ENCODE measurements around the gene MISP. TPM values are rescaled to one million over a fixed set of nuclear protein-coding genes. Genes with fewer than 3 reads are reported as not detected.
A peak's percentile ranks its signal among the peaks of the same experiment; 100 is the strongest.

The MISP gene
- total RNA-seq, 8 experiments from 2014 or later: 0.13 to 0.61 (median 0.28) TPM

DNA sequence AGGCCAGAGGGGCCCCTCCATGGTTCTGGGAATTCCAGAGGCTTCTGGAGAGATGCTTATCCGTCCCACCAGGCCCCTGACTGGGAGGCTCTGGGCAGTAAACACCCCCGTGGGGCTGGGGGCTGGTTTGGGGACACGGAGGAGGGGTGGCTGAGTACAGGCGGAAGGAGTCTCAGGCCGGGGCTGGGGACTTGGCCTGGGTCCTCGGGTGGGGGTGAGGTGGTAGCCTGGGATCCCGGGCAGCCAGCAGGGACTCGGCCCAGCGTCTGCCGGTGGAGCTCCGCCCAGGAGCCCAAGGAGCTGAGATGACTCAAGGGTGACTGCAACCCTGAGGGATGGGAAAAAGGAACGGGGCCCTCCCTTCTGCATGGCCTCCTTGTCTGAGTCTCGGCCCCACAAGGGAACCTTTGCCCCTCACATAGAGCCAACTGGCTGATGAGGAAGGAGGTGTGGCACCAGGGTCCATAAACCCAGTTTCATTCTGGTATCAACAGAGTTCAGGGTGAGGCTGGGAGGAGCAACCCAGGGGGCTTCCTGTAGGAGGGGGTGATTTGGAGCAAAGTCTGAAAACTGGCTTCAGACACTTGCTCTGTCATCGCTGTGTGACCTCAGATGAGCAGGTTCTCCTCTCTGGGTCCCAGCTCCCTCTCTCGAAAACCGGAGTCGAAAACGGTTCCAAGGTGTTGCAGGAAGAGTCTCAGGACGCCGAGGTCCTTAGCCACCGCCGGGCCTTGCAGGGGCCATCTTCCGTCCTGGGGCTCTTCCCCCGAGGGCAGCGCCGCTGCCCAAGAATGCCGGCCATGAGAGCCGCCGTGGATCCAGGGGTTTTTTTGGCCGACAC, 809 bp downstream of the MISP start:
- in situ Hi-C loops (cut with MboI; ENCODE audit: low pct_unique_long_range_greater_than_20kb in 2 of 9, low sequenced_read_pairs in 9 of 9, unreplicated experiment in 9 of 9): loop anchor here in 2 of 9 experiments (25.0 kb wide), 2 partner anchors 89 to 161 kb away; partner anchors contain the start of genes KISS1R (in 1 of the 2), R3HDM4 (in 1 of the 2) and RNF126 (in 1 of the 2)
- Histone ChIP-seq H3K4me3 (no peak overlapping the region), H3K4me1 (replicated peaks in 1 of 2) (peaks cover 7 to 19% of the 10 kb centered on the region in 2 donors), H3K27ac (no peak overlapping the region)
- WGBS, 10 experiments: 60 to 100% (median 92%) methylated on average over 1 to 17 of the region's 30 CpGs; no CpG with 5 or more reads in 4 of the 10 experiments
- ATAC-seq (replicated peaks in 6 of 8): peak in 6 of 8 experiments; percentile 12 to 52 (median 40)

DNA sequence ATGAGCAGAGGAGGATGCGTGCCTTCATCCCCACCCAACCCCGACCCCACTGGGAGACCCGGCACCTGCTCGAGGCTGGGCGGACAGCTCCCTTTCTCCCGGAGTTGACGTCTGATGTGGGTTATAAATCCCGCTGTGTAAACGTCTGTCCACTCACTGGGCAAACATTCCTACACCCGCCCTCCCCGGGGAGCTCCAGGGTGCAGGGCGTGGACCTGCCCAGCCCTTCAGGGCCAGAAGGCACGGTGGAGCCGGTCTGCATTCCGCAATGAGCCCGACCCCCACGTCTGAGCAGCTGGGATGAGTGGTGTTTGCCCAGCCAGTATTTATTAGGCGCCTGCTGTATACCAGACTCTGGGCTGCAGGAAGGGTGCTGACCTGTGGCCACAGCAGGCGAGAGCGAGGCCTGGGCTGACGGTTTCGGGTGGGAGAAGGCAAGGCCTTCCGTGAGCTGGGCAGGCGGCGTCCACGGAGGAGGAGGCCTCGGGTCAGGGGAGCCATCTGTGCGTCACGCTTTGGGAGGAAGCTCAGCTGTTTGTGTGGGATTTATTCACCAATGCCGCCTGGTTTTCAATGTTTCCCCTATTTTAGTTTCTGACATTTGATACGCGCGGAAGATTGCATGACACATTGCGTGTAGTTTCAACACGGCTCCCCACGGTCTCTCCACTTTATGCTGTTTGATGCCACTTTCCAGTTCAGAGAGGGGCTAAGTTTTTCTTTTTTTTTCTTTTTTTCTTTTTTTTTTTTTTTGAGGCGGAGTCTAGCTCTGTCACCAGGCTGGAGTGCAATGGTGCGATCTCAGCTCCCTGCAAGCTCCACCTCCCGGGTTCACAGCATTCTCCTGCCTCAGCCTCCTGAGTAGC, 2.0 kb downstream of the MISP start:
- 7 to 61% (median 39%) methylated on average over 1 to 16 of the region's 39 CpGs; no CpG with 5 or more reads in 2 of the 10 experiments for WGBS, 10 experiments
- Histone ChIP-seq H3K4me3 (no peak overlapping the region), H3K4me1 (replicated peaks in 1 of 2) (peaks cover 7 to 19% of the 10 kb centered on the region in 2 donors), H3K27ac (peak overlapping the region; percentile 42 to 49)
- ATAC-seq (replicated peaks in 6 of 8): peak; percentile 62 to 86 (median 68)
- in situ Hi-C loops (cut with MboI; ENCODE audit: low pct_unique_long_range_greater_than_20kb in 2 of 9, low sequenced_read_pairs in 9 of 9, unreplicated experiment in 9 of 9): loop anchor here in 2 of 9 experiments (25.0 kb wide), 2 partner anchors 91 to 159 kb away; partner anchors contain the start of genes KISS1R (in 1 of the 2), R3HDM4 (in 1 of the 2) and RNF126 (in 1 of the 2)

DNA sequence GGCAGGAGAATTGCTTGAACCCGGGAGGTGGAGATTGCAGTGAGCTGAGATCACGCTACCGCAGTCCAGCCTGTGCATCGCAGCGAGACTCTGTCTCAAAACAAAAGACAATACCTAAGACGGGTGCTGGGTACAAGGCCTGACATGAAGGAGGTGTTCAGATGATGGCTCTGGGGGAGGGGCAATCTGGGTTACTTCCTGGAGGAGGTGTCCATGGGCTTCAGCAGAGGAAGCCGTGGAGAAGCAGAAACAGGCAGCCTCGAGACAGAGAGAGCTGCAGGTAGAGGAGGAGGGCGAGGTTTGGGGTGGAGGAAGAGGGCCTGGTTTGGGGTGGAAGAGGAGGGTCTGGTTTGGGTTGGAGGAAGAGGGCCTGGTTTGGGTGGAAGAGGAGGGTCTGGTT, 3.6 kb downstream of the MISP start:
- in situ Hi-C loops (cut with MboI; ENCODE audit: low pct_unique_long_range_greater_than_20kb in 2 of 9, low sequenced_read_pairs in 9 of 9, unreplicated experiment in 9 of 9): loop anchor here in 2 of 9 experiments (25.0 kb wide), 2 partner anchors 92 to 158 kb away; partner anchors contain the start of genes KISS1R (in 1 of the 2), R3HDM4 (in 1 of the 2) and RNF126 (in 1 of the 2)
- peaks cover 7 to 19% of the 10 kb centered on the region in 2 donors for H3K4me1 ChIP-seq (replicated peaks in 1 of 2)
- H3K27ac ChIP-seq: no peak overlapping the region
- ATAC-seq (replicated peaks in 6 of 8): no peak
- H3K4me3 ChIP-seq: no peak overlapping the region
- WGBS, 10 experiments: 40 to 100% (median 86%) methylated on average over 1 to 2 of the region's 9 CpGs; no CpG with 5 or more reads in 5 of the 10 experiments

DNA sequence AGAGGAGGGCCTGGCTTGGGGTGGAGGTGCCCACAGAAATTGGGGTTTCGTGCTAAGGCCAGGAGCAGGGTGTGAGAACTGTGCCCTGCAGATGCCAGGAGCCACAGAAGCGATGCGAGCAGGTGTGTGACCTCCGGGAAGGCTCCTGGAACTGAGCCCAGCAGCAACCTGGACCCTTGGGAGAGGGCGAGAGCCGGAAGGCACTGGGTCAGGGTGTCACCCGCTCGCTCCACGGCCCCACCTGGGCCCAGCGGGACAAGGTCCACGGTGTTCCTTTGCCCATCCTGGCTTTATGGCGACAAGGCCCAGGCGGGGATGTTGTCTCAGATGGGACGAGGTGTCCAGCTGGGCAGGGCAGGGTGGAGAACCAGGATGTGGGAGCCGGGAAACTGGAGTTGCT, 4.2 kb downstream of the MISP start:
- ATAC-seq (replicated peaks in 6 of 8): no peak
- in situ Hi-C loops (cut with MboI; ENCODE audit: low pct_unique_long_range_greater_than_20kb in 2 of 9, low sequenced_read_pairs in 9 of 9, unreplicated experiment in 9 of 9): loop anchor here in 2 of 9 experiments (25.0 kb wide), 2 partner anchors 93 to 157 kb away; partner anchors contain the start of genes KISS1R (in 1 of the 2), R3HDM4 (in 1 of the 2) and RNF126 (in 1 of the 2)
- peaks cover 7 to 19% of the 10 kb centered on the region in 2 donors for H3K4me1 ChIP-seq (replicated peaks in 1 of 2)
- H3K4me3 ChIP-seq: no peak overlapping the region
- WGBS, 10 experiments: 73 to 100% (median 93%) methylated on average over 3 to 4 of the region's 15 CpGs; no CpG with 5 or more reads in 5 of the 10 experiments
- no peak overlapping the region for H3K27ac ChIP-seq

DNA sequence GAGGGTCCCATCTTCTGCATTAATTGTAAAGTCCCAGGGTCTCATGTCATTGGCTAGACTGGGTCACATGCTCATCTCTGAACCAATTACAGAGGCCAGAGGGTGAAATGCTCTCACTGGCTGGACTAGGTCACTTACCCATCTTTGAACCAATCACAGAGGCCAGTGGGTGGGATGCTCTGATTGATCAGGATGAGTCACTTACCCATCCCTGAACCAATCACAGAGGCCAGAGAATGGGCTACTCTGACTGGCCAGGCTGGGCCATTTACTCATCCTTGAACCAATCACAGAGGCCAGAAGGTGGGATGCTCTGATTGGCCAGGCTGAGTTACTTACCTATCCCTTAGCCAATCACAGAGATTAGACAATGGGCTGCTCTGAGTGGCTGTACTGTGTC, 5.3 kb downstream of the MISP start:
- in situ Hi-C loops (cut with MboI; ENCODE audit: low pct_unique_long_range_greater_than_20kb in 2 of 9, low sequenced_read_pairs in 9 of 9, unreplicated experiment in 9 of 9): loop anchor here in 2 of 9 experiments (25.0 kb wide), 2 partner anchors 94 to 156 kb away; partner anchors contain the start of genes KISS1R (in 1 of the 2), R3HDM4 (in 1 of the 2) and RNF126 (in 1 of the 2)
- Histone ChIP-seq H3K4me3 (no peak overlapping the region), H3K4me1 (replicated peaks in 1 of 2) (peaks cover 7 to 14% of the 10 kb centered on the region in 2 donors), H3K27ac (no peak overlapping the region)
- ATAC-seq (replicated peaks in 6 of 8): peak in 6 of 8 experiments; percentile 4 to 42 (median 22)

DNA sequence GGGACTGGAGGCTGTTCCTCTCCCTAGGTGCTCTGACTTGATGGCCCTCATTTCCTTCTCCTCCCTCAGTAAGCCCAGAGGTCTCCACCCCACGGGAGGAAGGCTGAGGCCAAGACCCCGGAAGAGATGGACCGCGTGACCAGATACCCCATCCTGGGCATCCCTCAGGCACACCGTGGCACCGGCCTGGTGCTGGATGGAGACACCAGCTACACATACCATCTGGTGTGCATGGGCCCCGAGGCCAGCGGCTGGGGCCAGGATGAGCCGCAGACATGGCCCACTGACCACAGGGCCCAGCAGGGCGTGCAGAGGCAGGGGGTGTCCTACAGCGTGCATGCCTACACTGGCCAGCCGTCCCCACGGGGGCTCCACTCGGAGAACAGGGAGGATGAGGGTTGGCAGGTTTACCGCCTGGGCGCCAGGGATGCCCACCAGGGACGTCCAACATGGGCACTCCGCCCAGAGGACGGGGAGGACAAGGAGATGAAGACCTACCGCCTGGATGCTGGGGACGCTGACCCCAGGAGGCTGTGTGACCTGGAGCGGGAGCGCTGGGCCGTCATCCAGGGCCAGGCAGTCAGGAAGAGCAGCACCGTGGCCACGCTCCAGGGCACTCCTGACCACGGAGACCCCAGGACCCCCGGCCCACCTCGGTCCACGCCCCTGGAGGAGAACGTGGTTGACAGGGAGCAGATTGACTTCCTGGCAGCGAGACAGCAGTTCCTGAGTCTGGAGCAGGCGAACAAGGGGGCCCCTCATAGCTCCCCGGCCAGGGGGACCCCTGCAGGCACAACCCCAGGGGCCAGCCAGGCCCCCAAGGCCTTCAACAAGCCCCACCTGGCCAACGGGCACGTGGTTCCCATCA, 6.1 kb downstream of the MISP start:
- H3K27ac ChIP-seq: no peak overlapping the region
- in situ Hi-C loops (cut with MboI; ENCODE audit: low pct_unique_long_range_greater_than_20kb in 2 of 9, low sequenced_read_pairs in 9 of 9, unreplicated experiment in 9 of 9): loop anchor here in 2 of 9 experiments (25.0 kb wide), 2 partner anchors 95 to 155 kb away; partner anchors contain the start of genes KISS1R (in 1 of the 2), R3HDM4 (in 1 of the 2) and RNF126 (in 1 of the 2)
- H3K4me3 ChIP-seq: no peak overlapping the region
- peak in 1 of 8 experiments; percentile 1 for ATAC-seq (replicated peaks in 6 of 8)
- 86 to 100% (median 100%) methylated on average over 1 to 8 of the region's 36 CpGs; no CpG with 5 or more reads in 5 of the 10 experiments for WGBS, 10 experiments
- peaks cover 7 to 12% of the 10 kb centered on the region in 2 donors for H3K4me1 ChIP-seq (replicated peaks in 1 of 2)

DNA sequence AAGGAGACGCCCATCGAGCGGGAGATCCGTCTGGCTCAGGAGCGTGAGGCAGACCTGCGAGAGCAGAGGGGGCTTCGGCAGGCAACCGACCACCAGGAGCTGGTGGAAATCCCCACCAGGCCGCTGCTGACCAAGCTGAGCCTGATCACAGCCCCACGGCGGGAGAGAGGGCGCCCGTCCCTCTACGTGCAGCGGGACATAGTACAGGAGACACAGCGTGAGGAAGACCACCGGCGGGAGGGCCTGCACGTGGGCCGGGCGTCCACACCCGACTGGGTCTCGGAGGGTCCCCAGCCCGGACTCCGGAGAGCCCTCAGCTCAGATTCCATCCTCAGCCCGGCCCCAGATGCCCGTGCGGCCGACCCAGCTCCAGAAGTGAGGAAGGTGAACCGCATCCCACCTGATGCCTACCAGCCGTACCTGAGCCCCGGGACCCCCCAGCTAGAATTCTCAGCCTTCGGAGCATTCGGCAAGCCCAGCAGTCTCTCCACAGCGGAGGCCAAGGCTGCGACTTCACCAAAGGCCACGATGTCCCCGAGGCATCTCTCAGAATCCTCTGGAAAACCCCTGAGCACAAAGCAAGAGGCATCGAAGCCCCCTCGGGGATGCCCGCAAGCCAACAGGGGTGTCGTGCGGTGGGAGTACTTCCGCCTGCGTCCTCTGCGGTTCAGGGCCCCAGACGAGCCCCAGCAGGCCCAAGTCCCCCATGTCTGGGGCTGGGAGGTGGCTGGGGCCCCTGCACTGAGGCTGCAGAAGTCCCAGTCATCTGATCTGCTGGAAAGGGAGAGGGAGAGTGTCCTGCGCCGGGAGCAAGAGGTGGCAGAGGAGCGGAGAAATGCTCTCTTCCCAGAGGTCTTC, 7.1 kb downstream of the MISP start:
- WGBS, 10 experiments: 64 to 97% (median 92%) methylated on average over 3 to 13 of the region's 50 CpGs; no CpG with 5 or more reads in 5 of the 10 experiments
- in situ Hi-C loops (cut with MboI; ENCODE audit: low pct_unique_long_range_greater_than_20kb in 2 of 9, low sequenced_read_pairs in 9 of 9, unreplicated experiment in 9 of 9): loop anchor here in 2 of 9 experiments (25.0 kb wide), 2 partner anchors 96 to 154 kb away; partner anchors contain the start of genes KISS1R (in 1 of the 2), R3HDM4 (in 1 of the 2) and RNF126 (in 1 of the 2)
- ATAC-seq (replicated peaks in 6 of 8): no peak

DNA sequence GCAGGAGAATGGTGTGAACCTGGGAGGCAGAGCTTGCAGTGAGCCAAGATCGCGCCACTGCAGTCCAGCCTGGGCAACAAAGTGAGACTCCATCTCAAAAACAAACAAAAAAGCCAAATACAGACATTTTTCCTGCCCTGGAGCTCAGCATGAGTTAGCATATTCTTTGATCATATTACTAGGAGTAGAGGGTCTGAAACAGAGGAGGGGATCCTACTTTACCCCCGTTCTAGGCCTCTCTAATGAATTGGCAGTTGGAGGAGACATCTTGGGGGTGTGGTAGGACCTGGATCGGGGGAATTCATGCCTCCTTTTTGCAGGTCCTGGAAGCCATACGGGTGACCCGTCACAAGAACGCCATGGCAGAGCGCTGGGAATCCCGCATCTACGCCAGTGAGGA, 12.3 kb downstream of the MISP start:
- in situ Hi-C loops (cut with MboI; ENCODE audit: low pct_unique_long_range_greater_than_20kb in 2 of 9, low sequenced_read_pairs in 9 of 9, unreplicated experiment in 9 of 9): loop anchor here in 2 of 9 experiments (25.0 kb wide), 2 partner anchors 101 to 149 kb away; partner anchors contain the start of genes KISS1R (in 1 of the 2), R3HDM4 (in 1 of the 2) and RNF126 (in 1 of the 2)
- no peak overlapping the region for H3K4me3 ChIP-seq
- no peak for ATAC-seq (replicated peaks in 6 of 8)
- 50 to 100% (median 89%) methylated on average over 1 to 7 of the region's 10 CpGs; no CpG with 5 or more reads in 2 of the 10 experiments for WGBS, 10 experiments
- no peaks in the 10 kb centered on the region for H3K4me1 ChIP-seq (replicated peaks in 1 of 2)
- no peak overlapping the region for H3K27ac ChIP-seq

More for the DNA sequence above, 7.1 kb downstream of the MISP start:
- H3K4me3 ChIP-seq: no peak overlapping the region
- no peak overlapping the region for H3K27ac ChIP-seq
- H3K4me1 ChIP-seq (replicated peaks in 1 of 2): peaks cover 7 to 8% of the 10 kb centered on the region in 2 donors

DNA sequence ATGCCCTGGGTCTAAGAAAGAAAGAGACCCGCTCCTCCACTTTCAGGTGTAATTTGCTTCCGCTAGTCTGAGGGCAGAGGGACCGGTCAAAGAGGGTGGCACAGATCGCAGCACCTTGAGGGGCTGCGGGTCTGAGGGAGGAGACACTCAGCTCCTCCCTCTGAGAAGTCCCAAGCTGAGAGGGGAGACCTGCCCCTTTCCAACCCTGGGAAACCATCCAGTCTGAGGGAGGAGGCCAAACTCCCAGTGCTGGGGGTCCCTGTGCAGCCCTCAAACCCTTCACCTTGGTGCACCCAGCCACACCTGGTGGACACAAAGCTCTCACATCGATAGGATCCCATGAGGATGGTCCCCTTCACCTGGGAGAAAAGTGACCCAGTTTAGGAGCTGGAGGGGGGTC, 13.0 kb downstream of the MISP start:
- Histone ChIP-seq H3K27ac (no peak overlapping the region), H3K4me1 (replicated peaks in 1 of 2) (no peaks in the 10 kb centered on the region), H3K4me3 (no peak overlapping the region)
- in situ Hi-C loops (cut with MboI; ENCODE audit: low pct_unique_long_range_greater_than_20kb in 2 of 9, low sequenced_read_pairs in 9 of 9, unreplicated experiment in 9 of 9): loop anchor here in 2 of 9 experiments (25.0 kb wide), 2 partner anchors 102 to 148 kb away; partner anchors contain the start of genes KISS1R (in 1 of the 2), R3HDM4 (in 1 of the 2) and RNF126 (in 1 of the 2)
- 68 to 95% (median 80%) methylated on average over 3 to 6 of the region's 6 CpGs; no CpG with 5 or more reads in 4 of the 10 experiments for WGBS, 10 experiments
- ATAC-seq (replicated peaks in 6 of 8): no peak

DNA sequence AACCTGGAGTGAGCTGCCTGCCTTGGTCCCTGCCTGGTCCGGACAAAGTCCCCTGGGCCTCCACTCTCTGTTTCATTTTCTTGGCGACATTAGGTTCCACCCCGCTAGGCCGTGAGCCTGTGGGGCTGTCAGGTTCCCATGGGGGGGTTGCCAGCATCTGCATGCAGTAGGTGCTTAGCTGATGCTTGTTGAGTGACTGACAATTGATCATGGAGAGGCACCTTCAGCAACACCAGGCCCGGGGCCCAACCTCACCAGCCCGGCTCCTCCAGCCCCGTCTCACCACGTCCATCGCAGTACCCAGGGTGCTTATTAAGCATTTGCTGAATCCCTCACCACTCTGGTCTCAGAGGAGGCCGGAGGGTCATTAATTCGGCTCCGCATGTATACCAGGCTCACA, 13.4 kb downstream of the MISP start:
- no peak overlapping the region for H3K4me3 ChIP-seq
- peak in 2 of 8 experiments; percentile 6 to 11 for ATAC-seq (replicated peaks in 6 of 8)
- in situ Hi-C loops (cut with MboI; ENCODE audit: low pct_unique_long_range_greater_than_20kb in 2 of 9, low sequenced_read_pairs in 9 of 9, unreplicated experiment in 9 of 9): loop anchor here in 2 of 9 experiments (25.0 kb wide), 2 partner anchors 102 to 148 kb away; partner anchors contain the start of genes KISS1R (in 1 of the 2), R3HDM4 (in 1 of the 2) and RNF126 (in 1 of the 2)
- H3K27ac ChIP-seq: no peak overlapping the region
- WGBS, 10 experiments: 83 to 100% (median 100%) methylated on average over 1 to 7 of the region's 12 CpGs; no CpG with 5 or more reads in 5 of the 10 experiments
- H3K4me1 ChIP-seq (replicated peaks in 1 of 2): no peaks in the 10 kb centered on the region
